SJCRH30 (cell line): Measurements from ENCODE around the gene C11orf54. TPM values are rescaled to one million over a fixed set of nuclear protein-coding genes. Genes with fewer than 3 reads are reported as not detected.
"Not testable (repeated sequence)": the region's sequence is repeated elsewhere in the genome, so short reads cannot be mapped to it uniquely, and the experiment has no call there.

Source experiments
- DNase-seq, 2 experiments: peaks; one replicate each; pipeline ENCODE4 v3.0.0-alpha.2; 2015 to 2020
- H3K27ac ChIP-seq: fragments of 250-450 bp; sonication (Bioruptor Pico); 2 replicates; pipeline ENCODE4 v1.5.1; 2020; ENCODE audit warnings: mild to moderate bottlenecking, moderate library complexity
- H3K27me3 ChIP-seq: fragments of 250-450 bp; sonication (Bioruptor Pico); 2 replicates; pipeline ENCODE4 v1.5.1; 2020; ENCODE audit warnings: mild to moderate bottlenecking, moderate library complexity
- H3K36me3 ChIP-seq: fragments of 250-450 bp; sonication (Bioruptor Pico); 2 replicates; pipeline ENCODE4 v1.5.1; 2020; ENCODE audit warnings: mild to moderate bottlenecking, moderate library complexity
- H3K4me1 ChIP-seq: fragments of 250-450 bp; sonication (Bioruptor Pico); 2 replicates; pipeline ENCODE4 v1.5.1; 2020; ENCODE audit warnings: mild to moderate bottlenecking, moderate library complexity
- H3K4me3 ChIP-seq: fragments of 250-450 bp; sonication (Bioruptor Pico); 2 replicates; pipeline ENCODE4 v1.5.1; 2020; ENCODE audit warnings: mild to moderate bottlenecking, moderate library complexity
- H3K9me3 ChIP-seq: fragments of 250-450 bp; sonication (Bioruptor Pico); replicated peaks from 2 replicates; pipeline ENCODE4 v1.5.1; 2020; ENCODE audit warnings: mild to moderate bottlenecking, moderate library complexity
- total RNA-seq: library from RNA; depleted of rRNA; stranded (reverse); fragments of >200 nt; shearing (Covaris generic); gene quantifications from 2 replicates; pipeline ENCODE4 v1.2.3, GENCODE V29; 2014

The C11orf54 gene
- total RNA-seq, 1 experiment from 2014 or later = 23.9 TPM

- peak; percentile 65 to 74 for DNase-seq
- Histone ChIP-seq H3K27me3 (no peaks in the 10 kb centered on the region), H3K36me3 (peaks cover 38% of the 10 kb centered on the region), H3K4me1 (peaks cover 3% of the 10 kb centered on the region), H3K9me3 (no peaks in the 10 kb centered on the region), H3K27ac (peak overlapping the region; percentile 95), H3K4me3 (peak overlapping the region; percentile 98)
These were observed 382 bp downstream of the C11orf54 start for GRCh38 chr11:93741882-93742226.

GRCh38 chr11:93743291-93743690 lies 1.8 kb downstream of the C11orf54 start:
- peaks cover 3% of the 10 kb centered on the region; the same call in 1 of the 2 replicates for H3K4me1 ChIP-seq
- no peaks in the 10 kb centered on the region for H3K9me3 ChIP-seq
- DNase-seq = no peak
- no peaks in the 10 kb centered on the region for H3K27me3 ChIP-seq
- no peak overlapping the region for H3K27ac ChIP-seq
- H3K36me3 ChIP-seq = peaks cover 23% of the 10 kb centered on the region
- H3K4me3 ChIP-seq = no peak overlapping the region

DNA sequence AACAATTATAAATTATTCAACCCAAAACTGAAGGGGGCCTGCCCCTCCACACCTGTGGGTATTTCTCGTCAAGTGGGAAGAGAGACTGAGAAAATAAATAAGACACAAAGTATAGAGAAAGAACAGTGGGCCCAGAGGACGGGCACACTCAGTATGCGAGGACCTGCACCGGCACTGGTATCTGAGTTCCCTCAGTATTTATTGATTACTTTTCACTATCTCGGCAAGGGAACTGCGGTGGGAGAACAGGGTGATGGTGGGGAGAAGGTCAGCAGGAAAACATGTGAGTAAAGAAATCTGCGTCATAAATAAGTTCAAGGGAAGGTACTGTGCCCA lies 3.2 kb downstream of the C11orf54 start:
- H3K27me3 ChIP-seq = no peaks in the 10 kb centered on the region
- H3K4me1 ChIP-seq = no peaks in the 10 kb centered on the region
- no peak overlapping the region for H3K4me3 ChIP-seq
- no peak overlapping the region for H3K27ac ChIP-seq
- H3K9me3 ChIP-seq = no peaks in the 10 kb centered on the region
- H3K36me3 ChIP-seq = peaks cover 10% of the 10 kb centered on the region
- DNase-seq = no peak

- H3K27me3 ChIP-seq, H3K27ac ChIP-seq, DNase-seq, H3K4me3 ChIP-seq, H3K4me1 ChIP-seq, H3K36me3 ChIP-seq, H3K9me3 ChIP-seq: not testable (repeated sequence)
These were observed 3.7 kb downstream of the C11orf54 start for GRCh38 chr11:93745005-93745755.

GRCh38 chr11:93746101-93746500 lies 4.6 kb downstream of the C11orf54 start:
- no peak overlapping the region for H3K4me3 ChIP-seq
- H3K4me1 ChIP-seq = no peaks in the 10 kb centered on the region
- no peaks in the 10 kb centered on the region for H3K9me3 ChIP-seq
- H3K27me3 ChIP-seq = no peaks in the 10 kb centered on the region
- H3K27ac ChIP-seq = no peak overlapping the region
- H3K36me3 ChIP-seq = no peaks in the 10 kb centered on the region; the same call in 1 of the 2 replicates
- no peak for DNase-seq

GRCh38 chr11:93747122-93747521 lies 5.7 kb downstream of the C11orf54 start:
- no peak overlapping the region for H3K4me3 ChIP-seq
- DNase-seq = no peak
- H3K36me3 ChIP-seq = no peaks in the 10 kb centered on the region
- no peak overlapping the region for H3K27ac ChIP-seq
- H3K4me1 ChIP-seq = no peaks in the 10 kb centered on the region
- no peaks in the 10 kb centered on the region for H3K9me3 ChIP-seq
- no peaks in the 10 kb centered on the region for H3K27me3 ChIP-seq

DNA sequence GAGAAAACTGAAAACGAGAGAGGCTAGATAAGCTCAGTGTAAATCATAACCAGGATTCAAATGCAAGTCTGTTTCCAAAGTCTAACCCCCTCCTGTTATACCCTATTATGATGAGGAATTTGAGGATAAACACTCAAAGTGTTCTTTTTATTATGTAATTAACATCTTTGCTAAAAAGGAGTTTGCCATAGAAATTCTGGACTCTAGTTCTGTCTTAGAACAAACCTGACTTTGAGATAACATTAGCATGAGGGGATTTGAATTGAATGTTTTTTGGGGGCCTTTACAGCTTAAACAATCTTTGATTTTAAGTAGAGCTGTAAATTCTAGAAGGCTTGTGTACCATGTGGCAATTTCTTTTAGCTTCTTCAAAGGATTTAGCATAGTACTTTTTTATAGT lies 9.5 kb downstream of the C11orf54 start:
- DNase-seq = no peak
- Histone ChIP-seq H3K9me3 (no peaks in the 10 kb centered on the region), H3K4me3 (no peak overlapping the region), H3K36me3 (peaks cover 2% of the 10 kb centered on the region; the same call in 1 of the 2 replicates), H3K27me3 (no peaks in the 10 kb centered on the region), H3K27ac (no peak overlapping the region), H3K4me1 (no peaks in the 10 kb centered on the region)

GRCh38 chr11:93753241-93753640 lies 11.8 kb downstream of the C11orf54 start:
- H3K27ac ChIP-seq = no peak overlapping the region
- no peaks in the 10 kb centered on the region for H3K27me3 ChIP-seq
- H3K36me3 ChIP-seq = peaks cover 2% of the 10 kb centered on the region; the same call in 1 of the 2 replicates
- no peak overlapping the region for H3K4me3 ChIP-seq
- no peak for DNase-seq
- H3K4me1 ChIP-seq = no peaks in the 10 kb centered on the region
- no peaks in the 10 kb centered on the region for H3K9me3 ChIP-seq

GRCh38 chr11:93756748-93757147 lies 15.3 kb downstream of the C11orf54 start:
- Histone ChIP-seq H3K4me3 (no peak overlapping the region), H3K9me3 (no peaks in the 10 kb centered on the region), H3K36me3 (peaks cover 2% of the 10 kb centered on the region; the same call in 1 of the 2 replicates), H3K27me3 (no peaks in the 10 kb centered on the region), H3K27ac (no peak overlapping the region), H3K4me1 (no peaks in the 10 kb centered on the region)
- no peak for DNase-seq

- Histone ChIP-seq H3K4me3 (no peak overlapping the region), H3K27ac (no peak overlapping the region), H3K9me3 (no peaks in the 10 kb centered on the region), H3K27me3 (no peaks in the 10 kb centered on the region), H3K4me1 (no peaks in the 10 kb centered on the region), H3K36me3 (peaks cover 2% of the 10 kb centered on the region; the same call in 1 of the 2 replicates)
- DNase-seq = no peak
These were observed 15.8 kb downstream of the C11orf54 start for GRCh38 chr11:93757301-93757700.

- Histone ChIP-seq H3K27ac (no peak overlapping the region), H3K4me3 (no peak overlapping the region), H3K36me3 (peaks cover 2% of the 10 kb centered on the region; the same call in 1 of the 2 replicates), H3K9me3 (no peaks in the 10 kb centered on the region), H3K27me3 (no peaks in the 10 kb centered on the region), H3K4me1 (no peaks in the 10 kb centered on the region)
- DNase-seq = no peak
These were observed 16.7 kb downstream of the C11orf54 start for GRCh38 chr11:93757924-93758865.

DNA sequence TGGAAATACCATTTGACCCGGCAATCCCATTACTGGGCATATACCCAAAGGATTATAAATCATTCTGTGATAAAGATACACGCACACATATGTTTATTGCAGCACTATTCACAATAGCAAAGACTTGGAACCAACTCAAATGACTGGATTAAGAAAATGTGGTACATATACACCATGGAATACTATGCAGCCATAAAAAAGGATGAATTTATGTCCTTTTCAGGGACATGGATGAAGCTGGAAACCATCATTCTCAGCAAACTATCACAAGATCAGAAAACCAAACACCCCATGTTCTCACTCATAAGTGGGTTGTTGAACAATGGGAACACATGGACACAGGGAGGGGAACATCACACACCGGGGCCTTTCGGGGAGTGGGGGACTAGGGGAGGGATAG lies 17.7 kb downstream of the C11orf54 start:
- H3K36me3 ChIP-seq, H3K4me3 ChIP-seq, H3K27ac ChIP-seq, DNase-seq, H3K4me1 ChIP-seq, H3K27me3 ChIP-seq, H3K9me3 ChIP-seq: not testable (repeated sequence)

GRCh38 chr11:93761910-93762309 lies 20.4 kb downstream of the C11orf54 start:
- Histone ChIP-seq H3K4me3 (no peak overlapping the region), H3K27me3 (no peaks in the 10 kb centered on the region), H3K27ac (no peak overlapping the region), H3K9me3 (no peaks in the 10 kb centered on the region), H3K4me1 (no peaks in the 10 kb centered on the region), H3K36me3 (no peaks in the 10 kb centered on the region)
- no peak for DNase-seq

GRCh38 chr11:93765551-93765950 lies 24.1 kb downstream of the C11orf54 start:
- no peak overlapping the region for H3K4me3 ChIP-seq
- H3K27me3 ChIP-seq = no peaks in the 10 kb centered on the region
- H3K9me3 ChIP-seq = no peaks in the 10 kb centered on the region
- no peak overlapping the region for H3K27ac ChIP-seq
- H3K4me1 ChIP-seq = no peaks in the 10 kb centered on the region
- H3K36me3 ChIP-seq = no peaks in the 10 kb centered on the region
- DNase-seq = no peak

DNA sequence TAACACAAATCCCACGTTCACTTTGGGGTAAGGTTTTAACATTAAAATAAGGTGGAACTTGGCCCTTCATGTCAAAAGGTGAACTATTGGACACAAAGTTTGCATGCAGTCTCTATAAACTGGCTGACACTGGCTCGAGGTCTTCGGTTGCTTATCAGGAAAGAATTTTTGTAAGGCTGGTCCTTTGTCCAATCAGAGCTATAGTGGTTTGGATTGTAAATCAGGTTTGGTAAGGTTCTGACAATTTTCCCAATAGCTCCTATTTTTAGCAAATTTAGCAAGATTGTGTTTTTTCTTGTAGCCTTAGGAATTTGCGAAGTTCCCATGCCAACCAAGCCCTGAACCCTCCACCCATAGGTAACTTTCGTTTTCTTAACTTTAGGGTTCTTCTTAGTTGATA lies 25.0 kb downstream of the C11orf54 start:
- no peak for DNase-seq
- no peaks in the 10 kb centered on the region for H3K36me3 ChIP-seq

More for the DNA sequence above, 25.0 kb downstream of the C11orf54 start:
- no peak overlapping the region for H3K27ac ChIP-seq
- H3K9me3 ChIP-seq = no peaks in the 10 kb centered on the region
- no peak overlapping the region for H3K4me3 ChIP-seq
- H3K4me1 ChIP-seq = no peaks in the 10 kb centered on the region
- no peaks in the 10 kb centered on the region for H3K27me3 ChIP-seq
